HepG2 (cell line): ENCODE data around the gene CISH. TPM values are rescaled to one million over a fixed set of nuclear protein-coding genes. Genes with fewer than 3 reads are reported as not detected.

Experiments used
- ATM ChIP-seq: fragments of 450-650 bp; IDR thresholded peaks from 2 replicates; pipeline ENCODE4 v1.7.1; 2017; ENCODE audit warnings: mild to moderate bottlenecking, borderline replicate concordance
- MAF1 ChIP-seq: sonication (generic); formaldehyde crosslinking; IDR thresholded peaks from 2 replicates; pipeline ENCODE4 v1.5.0; 2020; ENCODE audit warnings: missing genetic modification reagents, borderline replicate concordance
- MEIS1 ChIP-seq: sonication (generic); formaldehyde crosslinking; IDR thresholded peaks from 2 replicates; pipeline ENCODE4 v1.9.0; 2021; ENCODE audit warnings: mild to moderate bottlenecking, missing genetic modification reagents, moderate library complexity, borderline replicate concordance
- MLLT10 ChIP-seq: sonication (generic); formaldehyde crosslinking; IDR thresholded peaks from 2 replicates; pipeline ENCODE4 v1.4.0; 2020; ENCODE audit warnings: missing genetic modification reagents
- NFATC3 ChIP-seq: sonication (generic); formaldehyde crosslinking; IDR thresholded peaks from 2 replicates; pipeline ENCODE4 v1.5.1; 2020; ENCODE audit warnings: mild to moderate bottlenecking, missing genetic modification reagents
- NR1H2 ChIP-seq: sonication (generic); formaldehyde crosslinking; IDR thresholded peaks from 2 replicates; pipeline ENCODE4 v1.8.1; 2022; ENCODE audit warnings: low read depth, missing genetic modification reagents, borderline replicate concordance
- POLR2G ChIP-seq: fragments of 200-400 bp; formaldehyde crosslinking; IDR thresholded peaks from 2 replicates; pipeline ENCODE4 v1.6.1; 2018; ENCODE audit warnings: mild to moderate bottlenecking, low read depth, low read length, moderate library complexity
- U2AF2 ChIP-seq: fragments of 200-400 bp; formaldehyde crosslinking; IDR thresholded peaks from 2 replicates; pipeline ENCODE4 v1.6.1; 2017; ENCODE audit warnings: low read depth, mild to moderate bottlenecking, low read length
- ZNF460 ChIP-seq: sonication (generic); formaldehyde crosslinking; IDR thresholded peaks from 2 replicates; pipeline ENCODE4 v1.5.1; 2020; ENCODE audit warnings: missing genetic modification reagents, mild to moderate bottlenecking, borderline replicate concordance
- ZNF614 ChIP-seq: IDR thresholded peaks from 2 replicates; pipeline ENCODE4 v1.6.1; 2018; ENCODE audit warnings: missing biosample characterization, missing genetic modification reagents, inconsistent platforms, borderline replicate concordance
- ZNF616 ChIP-seq: sonication (generic); formaldehyde crosslinking; IDR thresholded peaks from 2 replicates; pipeline ENCODE4 v1.5.0; 2020; ENCODE audit warnings: low read depth, mild to moderate bottlenecking, missing genetic modification reagents
- polyA plus RNA-seq, 8 experiments: library from polyadenylated mRNA; depleted of rRNA in 3 of 8; stranded (reverse) in 7 of 8; unstranded in 1 of 8; fragments of >200 nt; fragmentation: Illumina TruSeq in 4 of 8; extraction: Trizol in 4 of 8; gene quantifications; 2 replicates each; pipeline versions ENCODE4 v1.2.1 to v1.2.3, GENCODE V29; 2011 to 2016; ENCODE audit warnings: low read depth in 4 of 8, missing spikeins in 1 of 8, mixed read lengths in 1 of 8; ENCODE audit not compliant: insufficient read depth in 1 of 8
- total RNA-seq, 5 experiments: library from RNA; depleted of rRNA; stranded (reverse); fragments of >200 nt; fragmentation: Illumina TruSeq; extraction: Trizol; gene quantifications; 2 replicates each; pipeline ENCODE4 v1.2.3, GENCODE V29; 2016; ENCODE audit warnings: low read depth in 1 of 5
- TF ChIP-seq, protein P1 (sequence below): IDR thresholded peaks from 2 replicates; pipeline ENCODE4 v1.6.1; 2016; ENCODE audit warnings: missing compliant biosample characterization, missing genetic modification reagents, borderline replicate concordance
- TF ChIP-seq, protein P2 (sequence below): sonication (generic); formaldehyde crosslinking; IDR thresholded peaks from 2 replicates; pipeline ENCODE4 v1.5.0; 2020; ENCODE audit warnings: missing genetic modification reagents
- TF ChIP-seq, protein P3 (sequence below): sonication (generic); formaldehyde crosslinking; IDR thresholded peaks from 2 replicates; pipeline ENCODE4 v1.4.0; 2020; ENCODE audit warnings: missing genetic modification reagents
- TF ChIP-seq, protein P4 (sequence below): sonication (generic); formaldehyde crosslinking; IDR thresholded peaks from 2 replicates; pipeline ENCODE4 v1.5.0; 2020; ENCODE audit warnings: mild to moderate bottlenecking, low read depth, missing genetic modification reagents, borderline replicate concordance
- TF ChIP-seq, protein P5 (sequence below): sonication (generic); formaldehyde crosslinking; IDR thresholded peaks from 2 replicates; pipeline ENCODE4 v1.5.1; 2020; ENCODE audit warnings: mild to moderate bottlenecking, missing genetic modification reagents, moderate library complexity
- TF ChIP-seq, protein P6 (sequence below): IDR thresholded peaks from 2 replicates; pipeline ENCODE4 v1.6.1; 2018; ENCODE audit warnings: missing genetic modification reagents, mild to moderate bottlenecking, missing compliant biosample characterization

Gene CISH
- total and polyA plus RNA-seq, 2 of the 13 experiments (the other 11 are each of a cell fraction or from before 2014, with no cell fraction given), result 0.91 to 1.5 TPM

DNA sequence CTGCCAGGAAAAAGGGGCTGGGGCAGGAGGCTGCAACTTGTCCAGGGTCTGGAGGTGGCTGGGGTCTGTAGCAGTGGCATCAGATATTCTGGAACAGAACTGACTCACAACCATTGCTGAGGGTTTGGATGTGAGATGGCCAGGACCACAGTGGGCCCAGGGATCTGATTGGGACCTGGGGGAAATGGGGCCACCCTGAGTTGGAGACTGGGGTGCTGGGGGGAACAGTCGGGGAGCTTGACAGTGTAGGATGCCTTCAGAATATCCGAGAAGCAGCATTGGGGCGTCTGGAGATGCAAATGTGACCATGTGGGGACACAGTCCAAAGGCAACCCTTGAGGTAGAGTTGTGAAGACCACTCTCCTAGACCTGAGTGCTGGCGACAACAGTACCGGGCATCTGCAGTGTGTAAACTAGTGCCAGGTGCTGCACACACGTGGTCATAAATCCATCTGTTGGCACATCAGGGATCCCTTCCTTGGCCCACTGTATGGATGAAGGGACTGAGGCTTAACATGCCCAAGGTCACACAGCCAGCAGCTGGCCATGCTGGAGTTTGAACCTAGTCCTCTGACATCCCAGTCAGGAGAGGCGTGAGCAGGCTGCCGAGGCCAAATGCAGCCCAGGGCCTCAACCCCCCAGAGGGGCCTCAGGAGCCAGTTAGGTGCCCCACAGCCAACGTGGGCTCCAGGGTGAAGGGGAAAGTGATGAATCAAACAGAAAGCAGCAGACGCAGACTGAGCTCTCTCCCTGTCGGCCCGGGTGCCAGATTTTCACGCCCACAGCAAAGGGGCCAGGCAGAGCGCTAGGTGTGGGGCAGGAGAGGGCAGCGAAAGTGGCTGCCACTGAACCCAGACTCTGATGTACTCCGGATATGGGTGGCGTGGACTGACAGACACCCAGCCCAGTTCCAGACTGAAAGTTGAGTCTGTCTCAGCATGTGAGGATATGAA, 23.5 kb downstream of the CISH start (continued):
- TF ChIP-seq MEIS1 (CRISPR knock-in tag) (no peak), MAF1 (no peak), NFATC3 (CRISPR knock-in tag) (no peak), ZNF460 (CRISPR knock-in tag) (no peak), ATM (no peak), ZNF616 (CRISPR knock-in tag) (0 out of 2 replicates have a peak, but pooled peaks have one; percentile 59), NR1H2 (CRISPR knock-in tag) (no peak), U2AF2 (no peak), MLLT10 (CRISPR knock-in tag) (no peak), POLR2G (peak; percentile 71; the same call in 1 of the 2 replicates), ZNF614 (CRISPR knock-in tag) (no peak)
- TF ChIP-seq, protein P1, sequence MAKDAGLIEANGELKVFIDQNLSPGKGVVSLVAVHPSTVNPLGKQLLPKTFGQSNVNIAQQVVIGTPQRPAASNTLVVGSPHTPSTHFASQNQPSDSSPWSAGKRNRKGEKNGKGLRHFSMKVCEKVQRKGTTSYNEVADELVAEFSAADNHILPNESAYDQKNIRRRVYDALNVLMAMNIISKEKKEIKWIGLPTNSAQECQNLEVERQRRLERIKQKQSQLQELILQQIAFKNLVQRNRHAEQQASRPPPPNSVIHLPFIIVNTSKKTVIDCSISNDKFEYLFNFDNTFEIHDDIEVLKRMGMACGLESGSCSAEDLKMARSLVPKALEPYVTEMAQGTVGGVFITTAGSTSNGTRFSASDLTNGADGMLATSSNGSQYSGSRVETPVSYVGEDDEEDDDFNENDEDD (CRISPR knock-in tag), result peak; percentile 11; the same call in 1 of the 2 replicates
- TF ChIP-seq, protein P2, sequence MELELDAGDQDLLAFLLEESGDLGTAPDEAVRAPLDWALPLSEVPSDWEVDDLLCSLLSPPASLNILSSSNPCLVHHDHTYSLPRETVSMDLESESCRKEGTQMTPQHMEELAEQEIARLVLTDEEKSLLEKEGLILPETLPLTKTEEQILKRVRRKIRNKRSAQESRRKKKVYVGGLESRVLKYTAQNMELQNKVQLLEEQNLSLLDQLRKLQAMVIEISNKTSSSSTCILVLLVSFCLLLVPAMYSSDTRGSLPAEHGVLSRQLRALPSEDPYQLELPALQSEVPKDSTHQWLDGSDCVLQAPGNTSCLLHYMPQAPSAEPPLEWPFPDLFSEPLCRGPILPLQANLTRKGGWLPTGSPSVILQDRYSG (CRISPR knock-in tag), result no peak
- TF ChIP-seq, protein P3, sequence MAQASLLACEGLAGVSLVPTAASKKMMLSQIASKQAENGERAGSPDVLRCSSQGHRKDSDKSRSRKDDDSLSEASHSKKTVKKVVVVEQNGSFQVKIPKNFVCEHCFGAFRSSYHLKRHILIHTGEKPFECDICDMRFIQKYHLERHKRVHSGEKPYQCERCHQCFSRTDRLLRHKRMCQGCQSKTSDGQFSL, result peak; percentile 58; the same call in 1 of the 2 replicates
- TF ChIP-seq, protein P4, sequence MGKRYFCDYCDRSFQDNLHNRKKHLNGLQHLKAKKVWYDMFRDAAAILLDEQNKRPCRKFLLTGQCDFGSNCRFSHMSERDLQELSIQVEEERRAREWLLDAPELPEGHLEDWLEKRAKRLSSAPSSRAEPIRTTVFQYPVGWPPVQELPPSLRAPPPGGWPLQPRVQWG (CRISPR knock-in tag), result no peak
- TF ChIP-seq, protein P5, sequence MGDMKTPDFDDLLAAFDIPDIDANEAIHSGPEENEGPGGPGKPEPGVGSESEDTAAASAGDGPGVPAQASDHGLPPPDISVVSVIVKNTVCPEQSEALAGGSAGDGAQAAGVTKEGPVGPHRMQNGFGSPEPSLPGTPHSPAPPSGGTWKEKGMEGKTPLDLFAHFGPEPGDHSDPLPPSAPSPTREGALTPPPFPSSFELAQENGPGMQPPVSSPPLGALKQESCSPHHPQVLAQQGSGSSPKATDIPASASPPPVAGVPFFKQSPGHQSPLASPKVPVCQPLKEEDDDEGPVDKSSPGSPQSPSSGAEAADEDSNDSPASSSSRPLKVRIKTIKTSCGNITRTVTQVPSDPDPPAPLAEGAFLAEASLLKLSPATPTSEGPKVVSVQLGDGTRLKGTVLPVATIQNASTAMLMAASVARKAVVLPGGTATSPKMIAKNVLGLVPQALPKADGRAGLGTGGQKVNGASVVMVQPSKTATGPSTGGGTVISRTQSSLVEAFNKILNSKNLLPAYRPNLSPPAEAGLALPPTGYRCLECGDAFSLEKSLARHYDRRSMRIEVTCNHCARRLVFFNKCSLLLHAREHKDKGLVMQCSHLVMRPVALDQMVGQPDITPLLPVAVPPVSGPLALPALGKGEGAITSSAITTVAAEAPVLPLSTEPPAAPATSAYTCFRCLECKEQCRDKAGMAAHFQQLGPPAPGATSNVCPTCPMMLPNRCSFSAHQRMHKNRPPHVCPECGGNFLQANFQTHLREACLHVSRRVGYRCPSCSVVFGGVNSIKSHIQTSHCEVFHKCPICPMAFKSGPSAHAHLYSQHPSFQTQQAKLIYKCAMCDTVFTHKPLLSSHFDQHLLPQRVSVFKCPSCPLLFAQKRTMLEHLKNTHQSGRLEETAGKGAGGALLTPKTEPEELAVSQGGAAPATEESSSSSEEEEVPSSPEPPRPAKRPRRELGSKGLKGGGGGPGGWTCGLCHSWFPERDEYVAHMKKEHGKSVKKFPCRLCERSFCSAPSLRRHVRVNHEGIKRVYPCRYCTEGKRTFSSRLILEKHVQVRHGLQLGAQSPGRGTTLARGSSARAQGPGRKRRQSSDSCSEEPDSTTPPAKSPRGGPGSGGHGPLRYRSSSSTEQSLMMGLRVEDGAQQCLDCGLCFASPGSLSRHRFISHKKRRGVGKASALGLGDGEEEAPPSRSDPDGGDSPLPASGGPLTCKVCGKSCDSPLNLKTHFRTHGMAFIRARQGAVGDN (CRISPR knock-in tag), result peak; percentile 97
- TF ChIP-seq, protein P6, sequence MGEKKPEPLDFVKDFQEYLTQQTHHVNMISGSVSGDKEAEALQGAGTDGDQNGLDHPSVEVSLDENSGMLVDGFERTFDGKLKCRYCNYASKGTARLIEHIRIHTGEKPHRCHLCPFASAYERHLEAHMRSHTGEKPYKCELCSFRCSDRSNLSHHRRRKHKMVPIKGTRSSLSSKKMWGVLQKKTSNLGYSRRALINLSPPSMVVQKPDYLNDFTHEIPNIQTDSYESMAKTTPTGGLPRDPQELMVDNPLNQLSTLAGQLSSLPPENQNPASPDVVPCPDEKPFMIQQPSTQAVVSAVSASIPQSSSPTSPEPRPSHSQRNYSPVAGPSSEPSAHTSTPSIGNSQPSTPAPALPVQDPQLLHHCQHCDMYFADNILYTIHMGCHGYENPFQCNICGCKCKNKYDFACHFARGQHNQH (CRISPR knock-in tag), result peak; percentile 78; the same call in 1 of the 2 replicates
